Heart left ventricle (tissue), 16 donors: Measurements from ENCODE around the gene YIPF3. TPM values are rescaled to one million over a fixed set of nuclear protein-coding genes. Genes with fewer than 3 reads are reported as not detected.
A peak's percentile ranks its signal among the peaks of the same experiment; 100 is the strongest.

Experiments used
- ATAC-seq, 4 donors: fragments of 200-7000 bp; cut with Tn5 transposase; one replicate each; pipeline ENCODE4 v1.9.1; 2020 to 2022; ENCODE audit warnings: moderate library complexity in 4 of 4, mild to moderate bottlenecking in 3 of 4, moderate number of reproducible peaks in 1 of 4
- DNase-seq, 5 donors: peaks; one replicate each; pipeline ENCODE4 v3.0.0-alpha.2; 2020
- H3K27ac ChIP-seq, 12 donors: fragments of 200-600 bp; sonication (generic) in 4 of 12; one replicate each; pipeline versions ENCODE4 v1.5.0 to v1.8.0; 2016 to 2022; ENCODE audit warnings: mild to moderate bottlenecking in 2 of 12
- H3K27me3 ChIP-seq, 9 donors: fragments of 200-600 bp; sonication (generic) in 2 of 9; one replicate each; pipeline versions ENCODE4 v1.5.1 to v1.8.0; 2016 to 2022; ENCODE audit warnings: mild to moderate bottlenecking in 3 of 9
- H3K36me3 ChIP-seq, 9 donors: fragments of 200-600 bp; sonication (generic) in 2 of 9; one replicate each; pipeline versions ENCODE4 v1.5.0 to v1.8.0; 2018 to 2022; ENCODE audit warnings: mild to moderate bottlenecking in 2 of 9
- H3K4me1 ChIP-seq, 12 donors: fragments of 200-600 bp; sonication (generic) in 4 of 12; one replicate each; pipeline versions ENCODE4 v1.5.0 to v1.8.0; 2016 to 2022; ENCODE audit warnings: mild to moderate bottlenecking in 3 of 12
- H3K4me3 ChIP-seq, 12 donors: fragments of 200-600 bp; sonication (generic) in 4 of 12; one replicate each; pipeline versions ENCODE4 v1.5.0 to v1.8.0; 2017 to 2022; ENCODE audit warnings: mild to moderate bottlenecking in 9 of 12, moderate library complexity in 4 of 12
- H3K9me3 ChIP-seq, 12 donors: fragments of 200-600 bp; sonication (generic) in 4 of 12; one replicate each; pipeline versions ENCODE4 v1.5.0 to v1.8.0; 2016 to 2022; ENCODE audit warnings: mild to moderate bottlenecking in 1 of 12
- POLR2A ChIP-seq, 2 donors: fragments of 450-650 bp; IDR thresholded peaks; one replicate each; pipeline ENCODE4 v1.6.1; 2017; ENCODE audit warnings: antibody characterized with exemption in 2 of 2, mild to moderate bottlenecking in 2 of 2, moderate library complexity in 2 of 2
- WGBS, 4 donors: extraction: QIAGEN DNeasy Blood & Tissue Kit in 2 of 4; methylation state at CpG; one replicate each; pipeline versions ENCODE4 v1.1.5 to v1.1.7; 2013 to 2018; 5-methylcytosine and 5-hydroxymethylcytosine counted together
- intact Hi-C, 10 donors: fragments of 100-400 bp; cut with DNase I; formaldehyde crosslinking; loops; one replicate each; pipeline versions ENCODE4 v1.11.1 to v1.14.2; 2022
- polyA plus RNA-seq, 2 donors: library from polyadenylated mRNA; stranded (reverse); fragments of 200-250 nt; gene quantifications; one replicate each; pipeline ENCODE4 v1.2.3, GENCODE V29; 2013
- total RNA-seq, 9 donors: library from RNA; depleted of rRNA in 2 of 9; stranded (reverse); fragments of >200 nt in 2 of 9; fragmentation: NEBNext Ultra II Directional in 3 of 9; extraction: Animal tissue kit (Norgen Biotek cat#: 25700) in 3 of 9; gene quantifications; one replicate each; pipeline versions ENCODE4 v1.1.0 to v1.2.4, GENCODE V29; 2016 to 2023
- TF ChIP-seq, protein P1 (sequence below), 12 donors: fragments of 200-600 bp; sonication (generic) in 4 of 12; IDR thresholded peaks; one replicate each; pipeline versions ENCODE4 v1.5.0 to v1.8.0; 2018 to 2022; ENCODE audit warnings: antibody characterized with exemption in 12 of 12, mild to moderate bottlenecking in 5 of 12
- donor health status: ischemic (EF 13 %, LVEDD 7.1; RV severe dilation, severe dysfunction).
- donor health status: healthy with polysubstance abuse.
- donor health status: DM: no; HTN: yes; CAD: no.
- donor health status: DM: no; HTN: no; CAD: no.
- donor health status: ischemic (EF 25% LVEDD 6.9; RV normal size, moderate dysfunction).
- donor health status: ischemic (EF 25% LVEDD 5.7; RV mildly dilated, moderate dysfunction).
- donor health status: healthy.
- donor health status: DM: yes; HTN: yes; CAD: no.
- donor health status: ischemic (EF 35%, LVEDD 5.7; RV mildly dilated, moderate dysfunction).
- donor health status: nonischemic (EF 11% LVEDD 7.7; RV severe dilation, severe dysfunction).
- donor health status: DM: yes; HTN: yes; CAD: no.
- donor health status: PGD.
- donor health status: ischemic (EF 29% LVEDD 5.4; RV normal size, mild dysfunction).
- donor health status: nonischemic (EF 23%, LVEDD 6.1; RV moderate dilation, normal function).

YIPF3 gene
- total and polyA plus RNA-seq, 11 donors, result 63.4 to 132 (median 75.3) TPM

DNA sequence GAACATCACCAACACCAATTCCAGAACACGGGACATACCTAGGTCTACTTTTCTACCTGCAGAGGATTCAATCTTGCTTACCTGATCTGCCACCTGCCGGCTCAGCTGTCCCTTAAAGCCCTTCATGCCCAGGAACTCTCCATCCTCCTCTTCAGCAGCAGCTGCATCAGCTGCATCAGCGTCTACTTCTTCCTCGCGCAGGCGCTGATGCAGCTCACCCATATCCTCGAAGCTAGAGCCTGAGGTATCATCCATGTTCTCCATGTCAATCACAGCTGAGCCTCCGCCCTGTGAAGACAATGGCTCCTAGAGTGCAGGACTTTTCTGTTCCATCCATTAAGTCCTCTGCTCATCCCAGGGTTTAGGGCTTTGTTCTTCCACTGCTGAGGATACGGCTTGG is 918 bp downstream of the YIPF3 start:
- DNase-seq (no peak), ATAC-seq (no peak)
- peak overlapping the region in 8 of 12 donors; percentile 89 to 98 (median 92) for H3K27ac ChIP-seq
- 48 to 74% (median 66%) methylated on average over 9 of the region's 9 CpGs for WGBS, 4 donors
- TF ChIP-seq, protein P1, sequence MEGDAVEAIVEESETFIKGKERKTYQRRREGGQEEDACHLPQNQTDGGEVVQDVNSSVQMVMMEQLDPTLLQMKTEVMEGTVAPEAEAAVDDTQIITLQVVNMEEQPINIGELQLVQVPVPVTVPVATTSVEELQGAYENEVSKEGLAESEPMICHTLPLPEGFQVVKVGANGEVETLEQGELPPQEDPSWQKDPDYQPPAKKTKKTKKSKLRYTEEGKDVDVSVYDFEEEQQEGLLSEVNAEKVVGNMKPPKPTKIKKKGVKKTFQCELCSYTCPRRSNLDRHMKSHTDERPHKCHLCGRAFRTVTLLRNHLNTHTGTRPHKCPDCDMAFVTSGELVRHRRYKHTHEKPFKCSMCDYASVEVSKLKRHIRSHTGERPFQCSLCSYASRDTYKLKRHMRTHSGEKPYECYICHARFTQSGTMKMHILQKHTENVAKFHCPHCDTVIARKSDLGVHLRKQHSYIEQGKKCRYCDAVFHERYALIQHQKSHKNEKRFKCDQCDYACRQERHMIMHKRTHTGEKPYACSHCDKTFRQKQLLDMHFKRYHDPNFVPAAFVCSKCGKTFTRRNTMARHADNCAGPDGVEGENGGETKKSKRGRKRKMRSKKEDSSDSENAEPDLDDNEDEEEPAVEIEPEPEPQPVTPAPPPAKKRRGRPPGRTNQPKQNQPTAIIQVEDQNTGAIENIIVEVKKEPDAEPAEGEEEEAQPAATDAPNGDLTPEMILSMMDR (IDR thresholded peaks at IDR 0.05), result no peak
- TF ChIP-seq POLR2A (IDR thresholded peaks at IDR 0.05), result no peak
- H3K27me3 ChIP-seq, result no peaks in the 10 kb centered on the region
- H3K9me3 ChIP-seq, result no peaks in the 10 kb centered on the region
- peaks cover 21 to 73% (median 59%) of the 10 kb centered on the region in 12 donors for H3K4me1 ChIP-seq
- peak overlapping the region; percentile 42 to 99 (median 78) for H3K4me3 ChIP-seq
- intact Hi-C loops, result loop anchor here in 2 of 10 donors (5.0 kb wide), 1 partner anchor 61 kb away; the partner anchor contains the start of genes POLH (in 2 of the 2) and XPO5 (in 2 of the 2)
- H3K36me3 ChIP-seq, result peaks cover 0 to 68% (median 61%) of the 10 kb centered on the region in 9 donors

DNA sequence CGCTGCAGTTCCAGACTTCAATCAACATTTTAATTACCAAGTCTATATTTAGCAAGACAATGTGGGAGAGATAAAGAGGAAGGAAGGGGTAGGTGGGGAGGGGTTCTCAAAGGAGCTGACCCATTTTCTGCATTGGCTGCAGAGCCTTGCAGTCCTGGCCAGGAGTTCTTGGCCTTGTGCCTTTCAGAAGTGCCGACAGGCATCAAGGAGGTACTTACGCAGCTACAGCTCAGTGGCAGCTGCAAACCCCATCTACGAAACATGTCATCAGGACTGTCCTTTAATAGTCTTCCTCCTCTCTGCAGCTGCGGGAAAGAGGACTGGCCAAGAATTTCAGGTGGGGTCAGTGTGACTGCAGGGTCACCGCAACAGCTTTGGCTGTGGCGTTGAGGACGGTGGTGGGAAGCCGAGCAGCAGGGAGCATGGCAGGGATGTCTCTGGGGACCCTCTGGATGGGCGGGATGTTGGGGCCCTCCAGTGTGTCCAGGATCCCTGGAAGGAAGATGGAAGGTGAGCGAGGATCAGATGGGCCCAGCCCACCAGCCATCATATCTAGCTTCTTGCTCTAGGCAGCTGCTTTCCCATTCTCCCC is 4.8 kb downstream of the YIPF3 start:
- ATAC-seq (peak; percentile 21 to 57 (median 47)), DNase-seq (peak in 3 of 5 donors; percentile 73 to 84 (median 77))
- Histone ChIP-seq H3K36me3 (peaks cover 0 to 50% (median 43%) of the 10 kb centered on the region in 9 donors), H3K4me1 (peaks cover 26 to 82% (median 64%) of the 10 kb centered on the region in 12 donors), H3K27ac (peak overlapping the region in 10 of 12 donors; percentile 37 to 80 (median 71)), H3K9me3 (no peaks in the 10 kb centered on the region), H3K4me3 (no peak overlapping the region), H3K27me3 (peaks cover 0 to 16% (median 0%) of the 10 kb centered on the region in 9 donors)
- intact Hi-C loops, result no loop called here
- TF ChIP-seq POLR2A (IDR thresholded peaks at IDR 0.05), result no peak
- TF ChIP-seq, protein P1 (IDR thresholded peaks at IDR 0.05), result no peak
- 24 to 29% (median 26%) methylated on average over 9 to 11 of the region's 11 CpGs for WGBS, 4 donors

DNA sequence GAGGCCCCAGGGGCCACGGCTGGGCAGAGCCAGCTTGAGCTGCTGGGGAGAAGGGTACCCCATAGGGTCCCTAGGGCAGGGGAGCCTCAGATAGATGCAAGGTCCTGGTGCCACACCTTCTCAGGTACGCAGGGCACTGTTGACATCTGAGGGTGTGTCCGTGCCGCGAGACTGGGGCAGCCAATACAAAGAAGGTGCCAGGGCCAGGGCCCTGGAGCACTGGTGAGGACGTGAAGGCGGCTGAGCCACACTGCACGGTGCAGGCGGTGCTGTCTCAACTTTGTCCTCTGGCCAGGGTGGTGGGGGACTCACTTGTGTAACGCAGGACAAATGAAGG is 5.9 kb downstream of the YIPF3 start:
- peak in 2 of 4 donors; percentile 1 to 3 for ATAC-seq
- DNase-seq, result no peak
- H3K4me3 ChIP-seq, result peak overlapping the region in 11 of 12 donors; percentile 53 to 83 (median 74)

More for the DNA sequence above, 5.9 kb downstream of the YIPF3 start:
- intact Hi-C loops, result no loop called here
- peaks cover 0 to 16% (median 0%) of the 10 kb centered on the region in 9 donors for H3K27me3 ChIP-seq
- H3K36me3 ChIP-seq, result peaks cover 0 to 53% (median 43%) of the 10 kb centered on the region in 9 donors
- no peaks in the 10 kb centered on the region for H3K9me3 ChIP-seq
- 79 to 88% (median 84%) methylated on average over 10 of the region's 10 CpGs for WGBS, 4 donors
- no peak for TF ChIP-seq POLR2A (IDR thresholded peaks at IDR 0.05)
- TF ChIP-seq, protein P1 (IDR thresholded peaks at IDR 0.05), result no peak
- peaks cover 22 to 84% (median 62%) of the 10 kb centered on the region in 12 donors for H3K4me1 ChIP-seq
- H3K27ac ChIP-seq, result peak overlapping the region; percentile 2 to 80 (median 66)
